ENCODE data around the gene UPF2. TPM values are rescaled to one million over a fixed set of nuclear protein-coding genes. Genes with fewer than 3 reads are reported as not detected.

UPF2 gene
- total and polyA plus RNA-seq, 2 of the 13 experiments (the other 11 are each of a cell fraction or from before 2014, with no cell fraction given), result 6.2 to 14.5 TPM

DNA sequence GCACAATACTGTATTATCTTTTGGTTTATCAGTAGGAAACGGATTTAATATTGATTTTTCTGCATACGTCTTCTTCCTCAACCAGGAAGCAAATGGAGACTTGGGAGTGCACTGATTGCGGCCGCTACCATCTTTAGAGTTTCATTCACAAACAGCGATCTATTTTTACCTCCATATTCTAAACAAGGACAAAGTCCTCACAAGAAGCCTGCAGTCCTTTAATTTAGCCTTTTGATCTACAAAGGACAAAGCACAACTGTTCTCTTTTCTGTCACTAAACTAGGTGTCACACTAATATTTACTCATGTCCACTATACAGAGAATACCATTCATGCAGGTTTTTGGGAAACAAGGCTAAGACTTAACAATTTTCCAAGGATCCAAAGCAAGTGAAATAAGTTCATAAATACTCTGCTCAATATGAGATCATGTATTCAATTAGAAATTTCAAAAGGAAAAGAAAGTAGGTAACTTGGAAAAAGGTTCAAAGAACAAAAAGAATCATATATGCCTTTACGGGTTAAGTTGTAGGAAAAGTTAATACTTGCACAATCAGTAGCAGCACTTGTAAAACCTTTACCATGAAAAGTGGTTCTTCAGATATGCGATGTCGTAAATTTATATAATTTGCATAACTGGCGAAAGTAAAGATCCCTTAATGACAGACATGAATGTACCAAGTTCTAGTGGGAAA, 92.1 kb downstream of the UPF2 start:
- Histone ChIP-seq H3K27me3 (ENCODE audit: control insufficient read depth in 1 of 2, insufficient read depth in 2 of 2, low read length in 2 of 2) (no peaks in the 10 kb centered on the region), H3K9me3 (ENCODE audit: low read length) (no peaks in the 10 kb centered on the region), H3K4me1 (ENCODE audit: insufficient read depth, low read length) (peaks cover 42% of the 10 kb centered on the region), H3K4me3 (replicated peaks in 1 of 3; ENCODE audit: insufficient read depth in 1 of 3, low read depth in 2 of 3, low read length in 3 of 3) (peak overlapping the region in 1 of 3 experiments; percentile 15; a peak in 1 of 6 replicates), H3K9ac (ENCODE audit: insufficient read depth, low read depth, low read length) (peak overlapping the region; percentile 29; the same call in 1 of the 2 replicates), H3K4me2 (ENCODE audit: low read depth, low read length) (peak overlapping the region; percentile 57), H3K79me2 (ENCODE audit: insufficient read depth, low read length) (no peaks in the 10 kb centered on the region), H2AFZ (ENCODE audit: low read length) (no peak overlapping the region), H3K27ac (ENCODE audit: extremely low read length, insufficient read depth, low read length) (peak overlapping the region; percentile 79), H4K20me1 (ENCODE audit: insufficient read depth, low read length) (no peaks in the 10 kb centered on the region), H3K36me3 (replicated peaks in 1 of 2; ENCODE audit: control insufficient read depth in 1 of 2, insufficient read depth in 2 of 2, low read length in 2 of 2) (peaks cover 2 to 19% of the 10 kb centered on the region in 2 experiments; a peak in 4 of 5 replicates)
- in situ Hi-C loops (cut with HindIII; ENCODE audit: extremely low pct_ligation_motif_present, low pct_unique_long_range_greater_than_20kb) (no loop called here), intact Hi-C loops (cut with micrococcal nuclease; ENCODE audit: unreplicated experiment) (no loop called here)
- ATAC-seq (peak; percentile 98), FAIRE-seq (peak; percentile 80), DNase-seq (ENCODE audit: low spot score) (peak; percentile 94)
- whole genome bisulfite sequencing (ENCODE audit: low lambda C conversion rate), result 25% methylated on average over 9 of the region's 9 CpGs
- ChIA-PET POLR2A (no interaction called here), CTCF (ENCODE audit: low intra/inter-chr PET ratio, low total read pairs) (no interaction called here)
- no TSS peak for BruUV-seq (replicated peaks)
- TF ChIP-seq RFXAP (CRISPR knock-in tag; IDR thresholded peaks at IDR 0.05; ENCODE audit: borderline replicate concordance) (peak; percentile 51; the same call in 1 of the 2 replicates), KLF9 (CRISPR knock-in tag; IDR thresholded peaks at IDR 0.05; ENCODE audit: low read depth) (no peak), SALL1 (CRISPR knock-in tag; IDR thresholded peaks at IDR 0.05) (peak; percentile 42; the same call in 1 of the 2 replicates), MIXL1 (CRISPR knock-in tag; IDR thresholded peaks at IDR 0.05) (peak; percentile 90; the same call in 1 of the 2 replicates), NCOA5 (CRISPR knock-in tag; IDR thresholded peaks at IDR 0.05) (no peak), SSRP1 (CRISPR knock-in tag; IDR thresholded peaks at IDR 0.05) (no peak), TSC22D2 (CRISPR knock-in tag; IDR thresholded peaks at IDR 0.05; ENCODE audit: borderline replicate concordance) (no peak), JUND (CRISPR knock-in tag; IDR thresholded peaks at IDR 0.05) (no peak), PHF20 (CRISPR knock-in tag; IDR thresholded peaks at IDR 0.05) (no peak), CREM (IDR thresholded peaks at IDR 0.05) (peak; percentile 84), CREM (CRISPR knock-in tag; IDR thresholded peaks at IDR 0.05) (no peak), TCF7 (IDR thresholded peaks at IDR 0.05; ENCODE audit: low read depth) (peak; percentile 95)
- TF ChIP-seq, protein P1, sequence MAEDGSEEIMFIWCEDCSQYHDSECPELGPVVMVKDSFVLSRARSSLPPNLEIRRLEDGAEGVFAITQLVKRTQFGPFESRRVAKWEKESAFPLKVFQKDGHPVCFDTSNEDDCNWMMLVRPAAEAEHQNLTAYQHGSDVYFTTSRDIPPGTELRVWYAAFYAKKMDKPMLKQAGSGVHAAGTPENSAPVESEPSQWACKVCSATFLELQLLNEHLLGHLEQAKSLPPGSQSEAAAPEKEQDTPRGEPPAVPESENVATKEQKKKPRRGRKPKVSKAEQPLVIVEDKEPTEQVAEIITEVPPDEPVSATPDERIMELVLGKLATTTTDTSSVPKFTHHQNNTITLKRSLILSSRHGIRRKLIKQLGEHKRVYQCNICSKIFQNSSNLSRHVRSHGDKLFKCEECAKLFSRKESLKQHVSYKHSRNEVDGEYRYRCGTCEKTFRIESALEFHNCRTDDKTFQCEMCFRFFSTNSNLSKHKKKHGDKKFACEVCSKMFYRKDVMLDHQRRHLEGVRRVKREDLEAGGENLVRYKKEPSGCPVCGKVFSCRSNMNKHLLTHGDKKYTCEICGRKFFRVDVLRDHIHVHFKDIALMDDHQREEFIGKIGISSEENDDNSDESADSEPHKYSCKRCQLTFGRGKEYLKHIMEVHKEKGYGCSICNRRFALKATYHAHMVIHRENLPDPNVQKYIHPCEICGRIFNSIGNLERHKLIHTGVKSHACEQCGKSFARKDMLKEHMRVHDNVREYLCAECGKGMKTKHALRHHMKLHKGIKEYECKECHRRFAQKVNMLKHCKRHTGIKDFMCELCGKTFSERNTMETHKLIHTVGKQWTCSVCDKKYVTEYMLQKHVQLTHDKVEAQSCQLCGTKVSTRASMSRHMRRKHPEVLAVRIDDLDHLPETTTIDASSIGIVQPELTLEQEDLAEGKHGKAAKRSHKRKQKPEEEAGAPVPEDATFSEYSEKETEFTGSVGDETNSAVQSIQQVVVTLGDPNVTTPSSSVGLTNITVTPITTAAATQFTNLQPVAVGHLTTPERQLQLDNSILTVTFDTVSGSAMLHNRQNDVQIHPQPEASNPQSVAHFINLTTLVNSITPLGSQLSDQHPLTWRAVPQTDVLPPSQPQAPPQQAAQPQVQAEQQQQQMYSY (CRISPR knock-in tag; IDR thresholded peaks at IDR 0.05), result no peak
- TF ChIP-seq, protein P2, sequence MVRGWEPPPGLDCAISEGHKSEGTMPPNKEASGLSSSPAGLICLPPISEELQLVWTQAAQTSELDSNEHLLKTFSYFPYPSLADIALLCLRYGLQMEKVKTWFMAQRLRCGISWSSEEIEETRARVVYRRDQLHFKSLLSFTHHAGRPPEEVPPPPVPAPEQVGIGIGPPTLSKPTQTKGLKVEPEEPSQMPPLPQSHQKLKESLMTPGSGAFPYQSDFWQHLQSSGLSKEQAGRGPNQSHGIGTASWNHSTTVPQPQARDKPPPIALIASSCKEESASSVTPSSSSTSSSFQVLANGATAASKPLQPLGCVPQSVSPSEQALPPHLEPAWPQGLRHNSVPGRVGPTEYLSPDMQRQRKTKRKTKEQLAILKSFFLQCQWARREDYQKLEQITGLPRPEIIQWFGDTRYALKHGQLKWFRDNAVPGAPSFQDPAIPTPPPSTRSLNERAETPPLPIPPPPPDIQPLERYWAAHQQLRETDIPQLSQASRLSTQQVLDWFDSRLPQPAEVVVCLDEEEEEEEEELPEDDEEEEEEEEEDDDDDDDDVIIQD (CRISPR knock-in tag; IDR thresholded peaks at IDR 0.05; ENCODE audit: low read depth), result peak; percentile 76; the same call in 1 of the 2 replicates
- TF ChIP-seq, protein P3, sequence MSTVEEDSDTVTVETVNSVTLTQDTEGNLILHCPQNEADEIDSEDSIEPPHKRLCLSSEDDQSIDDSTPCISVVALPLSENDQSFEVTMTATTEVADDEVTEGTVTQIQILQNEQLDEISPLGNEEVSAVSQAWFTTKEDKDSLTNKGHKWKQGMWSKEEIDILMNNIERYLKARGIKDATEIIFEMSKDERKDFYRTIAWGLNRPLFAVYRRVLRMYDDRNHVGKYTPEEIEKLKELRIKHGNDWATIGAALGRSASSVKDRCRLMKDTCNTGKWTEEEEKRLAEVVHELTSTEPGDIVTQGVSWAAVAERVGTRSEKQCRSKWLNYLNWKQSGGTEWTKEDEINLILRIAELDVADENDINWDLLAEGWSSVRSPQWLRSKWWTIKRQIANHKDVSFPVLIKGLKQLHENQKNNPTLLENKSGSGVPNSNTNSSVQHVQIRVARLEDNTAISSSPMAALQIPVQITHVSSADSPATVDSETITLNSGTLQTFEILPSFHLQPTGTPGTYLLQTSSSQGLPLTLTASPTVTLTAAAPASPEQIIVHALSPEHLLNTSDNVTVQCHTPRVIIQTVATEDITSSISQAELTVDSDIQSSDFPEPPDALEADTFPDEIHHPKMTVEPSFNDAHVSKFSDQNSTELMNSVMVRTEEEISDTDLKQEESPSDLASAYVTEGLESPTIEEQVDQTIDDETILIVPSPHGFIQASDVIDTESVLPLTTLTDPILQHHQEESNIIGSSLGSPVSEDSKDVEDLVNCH (CRISPR knock-in tag; IDR thresholded peaks at IDR 0.05), result no peak
- TF ChIP-seq, protein P4, sequence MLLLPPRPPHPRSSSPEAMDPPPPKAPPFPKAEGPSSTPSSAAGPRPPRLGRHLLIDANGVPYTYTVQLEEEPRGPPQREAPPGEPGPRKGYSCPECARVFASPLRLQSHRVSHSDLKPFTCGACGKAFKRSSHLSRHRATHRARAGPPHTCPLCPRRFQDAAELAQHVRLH (CRISPR knock-in tag; IDR thresholded peaks at IDR 0.05; ENCODE audit: borderline replicate concordance, low read depth), result no peak
